WTC11 (cell line): Measurements from ENCODE around the gene GNAZ.
"Not testable (repeated sequence)": the region's sequence is repeated elsewhere in the genome, so short reads cannot be mapped to it uniquely, and the experiment has no call there.

ENCODE experiments used
- EMX1 ChIP-seq: fragments of 250-450 bp; sonication (Bioruptor Pico); IDR thresholded peaks from 2 replicates; pipeline ENCODE4 v1.8.0; 2021; ENCODE audit warnings: mild to moderate bottlenecking
- ESRRA ChIP-seq: sonication (generic); formaldehyde crosslinking; IDR thresholded peaks from 2 replicates; pipeline ENCODE4 v1.8.1; 2022; ENCODE audit warnings: mild to moderate bottlenecking, missing genetic modification reagents, borderline replicate concordance
- NFE2L1 ChIP-seq: sonication (generic); formaldehyde crosslinking; IDR thresholded peaks from 2 replicates; pipeline ENCODE4 v1.8.1; 2023; ENCODE audit warnings: missing genetic modification reagents
- NR2C2 ChIP-seq: sonication (generic); formaldehyde crosslinking; IDR thresholded peaks from 2 replicates; pipeline ENCODE4 v1.8.0; 2022; ENCODE audit warnings: mild to moderate bottlenecking, missing genetic modification reagents
- SMAD3 ChIP-seq: sonication (generic); formaldehyde crosslinking; IDR thresholded peaks from 2 replicates; pipeline ENCODE4 v1.8.0; 2022; ENCODE audit warnings: missing genetic modification reagents, mild to moderate bottlenecking, borderline replicate concordance
- SP1 ChIP-seq: sonication (generic); formaldehyde crosslinking; conservative IDR thresholded peaks from 2 replicates; pipeline ENCODE4 v1.8.1; 2022; ENCODE audit warnings: missing genetic modification reagents
- TF ChIP-seq, protein P1 (sequence below): fragments of 200-600 bp; IDR thresholded peaks from 2 replicates; pipeline ENCODE4 v1.8.0; 2022; ENCODE audit warnings: antibody characterized with exemption
- TF ChIP-seq, protein P2 (sequence below): sonication (generic); formaldehyde crosslinking; IDR thresholded peaks from 2 replicates; pipeline ENCODE4 v1.8.1; 2022; ENCODE audit warnings: low read depth, mild to moderate bottlenecking, moderate library complexity, missing genetic modification reagents, borderline replicate concordance
- TF ChIP-seq, protein P3 (sequence below): sonication (generic); formaldehyde crosslinking; conservative IDR thresholded peaks from 2 replicates; pipeline ENCODE4 v1.8.1; 2023; ENCODE audit warnings: mild to moderate bottlenecking, low read depth, missing genetic modification reagents, moderate library complexity
- TF ChIP-seq, protein P4 (sequence below): sonication (generic); formaldehyde crosslinking; IDR thresholded peaks from 2 replicates; pipeline ENCODE4 v1.8.1; 2023; ENCODE audit warnings: mild to moderate bottlenecking, missing genetic modification reagents, moderate library complexity
- TF ChIP-seq, protein P5 (sequence below): sonication (generic); formaldehyde crosslinking; IDR thresholded peaks from 2 replicates; pipeline ENCODE4 v1.8.0; 2022; ENCODE audit warnings: mild to moderate bottlenecking, missing genetic modification reagents
- TF ChIP-seq, protein P6 (sequence below): fragments of 250-450 bp; sonication (Bioruptor Pico); IDR thresholded peaks from 2 replicates; pipeline ENCODE4 v2.1.2; 2022; ENCODE audit warnings: mild to moderate bottlenecking, moderate library complexity

DNA sequence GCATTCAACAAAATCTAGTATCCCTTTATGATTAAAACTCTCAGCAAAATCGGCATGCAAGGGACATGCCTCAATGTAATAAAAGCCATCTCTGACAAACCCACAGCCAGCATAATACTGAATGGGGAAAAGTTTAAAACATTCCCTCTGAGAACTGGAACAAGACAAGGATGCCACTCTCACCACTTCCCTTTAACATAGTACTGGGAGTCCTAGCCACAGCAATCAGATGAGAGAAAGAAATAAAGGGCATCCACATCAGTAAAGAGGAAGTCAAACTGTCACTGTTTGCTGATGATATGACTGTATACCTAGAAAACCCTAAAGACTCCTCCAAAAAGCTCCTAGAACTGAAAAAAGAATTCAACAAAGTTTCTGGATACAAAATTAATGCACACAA, 19.8 kb upstream of the GNAZ start:
- TF ChIP-seq, protein P1, sequence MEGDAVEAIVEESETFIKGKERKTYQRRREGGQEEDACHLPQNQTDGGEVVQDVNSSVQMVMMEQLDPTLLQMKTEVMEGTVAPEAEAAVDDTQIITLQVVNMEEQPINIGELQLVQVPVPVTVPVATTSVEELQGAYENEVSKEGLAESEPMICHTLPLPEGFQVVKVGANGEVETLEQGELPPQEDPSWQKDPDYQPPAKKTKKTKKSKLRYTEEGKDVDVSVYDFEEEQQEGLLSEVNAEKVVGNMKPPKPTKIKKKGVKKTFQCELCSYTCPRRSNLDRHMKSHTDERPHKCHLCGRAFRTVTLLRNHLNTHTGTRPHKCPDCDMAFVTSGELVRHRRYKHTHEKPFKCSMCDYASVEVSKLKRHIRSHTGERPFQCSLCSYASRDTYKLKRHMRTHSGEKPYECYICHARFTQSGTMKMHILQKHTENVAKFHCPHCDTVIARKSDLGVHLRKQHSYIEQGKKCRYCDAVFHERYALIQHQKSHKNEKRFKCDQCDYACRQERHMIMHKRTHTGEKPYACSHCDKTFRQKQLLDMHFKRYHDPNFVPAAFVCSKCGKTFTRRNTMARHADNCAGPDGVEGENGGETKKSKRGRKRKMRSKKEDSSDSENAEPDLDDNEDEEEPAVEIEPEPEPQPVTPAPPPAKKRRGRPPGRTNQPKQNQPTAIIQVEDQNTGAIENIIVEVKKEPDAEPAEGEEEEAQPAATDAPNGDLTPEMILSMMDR: not testable (repeated sequence)
- TF ChIP-seq, protein P2, sequence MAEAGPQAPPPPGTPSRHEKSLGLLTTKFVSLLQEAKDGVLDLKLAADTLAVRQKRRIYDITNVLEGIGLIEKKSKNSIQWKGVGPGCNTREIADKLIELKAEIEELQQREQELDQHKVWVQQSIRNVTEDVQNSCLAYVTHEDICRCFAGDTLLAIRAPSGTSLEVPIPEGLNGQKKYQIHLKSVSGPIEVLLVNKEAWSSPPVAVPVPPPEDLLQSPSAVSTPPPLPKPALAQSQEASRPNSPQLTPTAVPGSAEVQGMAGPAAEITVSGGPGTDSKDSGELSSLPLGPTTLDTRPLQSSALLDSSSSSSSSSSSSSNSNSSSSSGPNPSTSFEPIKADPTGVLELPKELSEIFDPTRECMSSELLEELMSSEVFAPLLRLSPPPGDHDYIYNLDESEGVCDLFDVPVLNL (CRISPR knock-in tag): not testable (repeated sequence)
- TF ChIP-seq, protein P3, sequence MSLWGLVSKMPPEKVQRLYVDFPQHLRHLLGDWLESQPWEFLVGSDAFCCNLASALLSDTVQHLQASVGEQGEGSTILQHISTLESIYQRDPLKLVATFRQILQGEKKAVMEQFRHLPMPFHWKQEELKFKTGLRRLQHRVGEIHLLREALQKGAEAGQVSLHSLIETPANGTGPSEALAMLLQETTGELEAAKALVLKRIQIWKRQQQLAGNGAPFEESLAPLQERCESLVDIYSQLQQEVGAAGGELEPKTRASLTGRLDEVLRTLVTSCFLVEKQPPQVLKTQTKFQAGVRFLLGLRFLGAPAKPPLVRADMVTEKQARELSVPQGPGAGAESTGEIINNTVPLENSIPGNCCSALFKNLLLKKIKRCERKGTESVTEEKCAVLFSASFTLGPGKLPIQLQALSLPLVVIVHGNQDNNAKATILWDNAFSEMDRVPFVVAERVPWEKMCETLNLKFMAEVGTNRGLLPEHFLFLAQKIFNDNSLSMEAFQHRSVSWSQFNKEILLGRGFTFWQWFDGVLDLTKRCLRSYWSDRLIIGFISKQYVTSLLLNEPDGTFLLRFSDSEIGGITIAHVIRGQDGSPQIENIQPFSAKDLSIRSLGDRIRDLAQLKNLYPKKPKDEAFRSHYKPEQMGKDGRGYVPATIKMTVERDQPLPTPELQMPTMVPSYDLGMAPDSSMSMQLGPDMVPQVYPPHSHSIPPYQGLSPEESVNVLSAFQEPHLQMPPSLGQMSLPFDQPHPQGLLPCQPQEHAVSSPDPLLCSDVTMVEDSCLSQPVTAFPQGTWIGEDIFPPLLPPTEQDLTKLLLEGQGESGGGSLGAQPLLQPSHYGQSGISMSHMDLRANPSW (CRISPR knock-in tag): not testable (repeated sequence)
- TF ChIP-seq NFE2L1, ESRRA, SMAD3, EMX1, NR2C2, SP1 (CRISPR knock-in tag): not testable (repeated sequence)
- TF ChIP-seq, protein P4, sequence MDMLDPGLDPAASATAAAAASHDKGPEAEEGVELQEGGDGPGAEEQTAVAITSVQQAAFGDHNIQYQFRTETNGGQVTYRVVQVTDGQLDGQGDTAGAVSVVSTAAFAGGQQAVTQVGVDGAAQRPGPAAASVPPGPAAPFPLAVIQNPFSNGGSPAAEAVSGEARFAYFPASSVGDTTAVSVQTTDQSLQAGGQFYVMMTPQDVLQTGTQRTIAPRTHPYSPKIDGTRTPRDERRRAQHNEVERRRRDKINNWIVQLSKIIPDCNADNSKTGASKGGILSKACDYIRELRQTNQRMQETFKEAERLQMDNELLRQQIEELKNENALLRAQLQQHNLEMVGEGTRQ (CRISPR knock-in tag): not testable (repeated sequence)
- TF ChIP-seq, protein P5, sequence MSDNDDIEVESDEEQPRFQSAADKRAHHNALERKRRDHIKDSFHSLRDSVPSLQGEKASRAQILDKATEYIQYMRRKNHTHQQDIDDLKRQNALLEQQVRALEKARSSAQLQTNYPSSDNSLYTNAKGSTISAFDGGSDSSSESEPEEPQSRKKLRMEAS: not testable (repeated sequence)
- TF ChIP-seq, protein P6, sequence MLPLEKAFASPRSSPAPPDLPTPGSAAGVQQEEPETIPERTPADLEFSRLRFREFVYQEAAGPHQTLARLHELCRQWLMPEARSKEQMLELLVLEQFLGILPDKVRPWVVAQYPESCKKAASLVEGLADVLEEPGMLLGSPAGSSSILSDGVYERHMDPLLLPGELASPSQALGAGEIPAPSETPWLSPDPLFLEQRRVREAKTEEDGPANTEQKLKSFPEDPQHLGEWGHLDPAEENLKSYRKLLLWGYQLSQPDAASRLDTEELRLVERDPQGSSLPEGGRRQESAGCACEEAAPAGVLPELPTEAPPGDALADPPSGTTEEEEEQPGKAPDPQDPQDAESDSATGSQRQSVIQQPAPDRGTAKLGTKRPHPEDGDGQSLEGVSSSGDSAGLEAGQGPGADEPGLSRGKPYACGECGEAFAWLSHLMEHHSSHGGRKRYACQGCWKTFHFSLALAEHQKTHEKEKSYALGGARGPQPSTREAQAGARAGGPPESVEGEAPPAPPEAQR (CRISPR knock-in tag): not testable (repeated sequence)
